ENCODE results near the gene TNNC1.

Gene TNNC1

DNA sequence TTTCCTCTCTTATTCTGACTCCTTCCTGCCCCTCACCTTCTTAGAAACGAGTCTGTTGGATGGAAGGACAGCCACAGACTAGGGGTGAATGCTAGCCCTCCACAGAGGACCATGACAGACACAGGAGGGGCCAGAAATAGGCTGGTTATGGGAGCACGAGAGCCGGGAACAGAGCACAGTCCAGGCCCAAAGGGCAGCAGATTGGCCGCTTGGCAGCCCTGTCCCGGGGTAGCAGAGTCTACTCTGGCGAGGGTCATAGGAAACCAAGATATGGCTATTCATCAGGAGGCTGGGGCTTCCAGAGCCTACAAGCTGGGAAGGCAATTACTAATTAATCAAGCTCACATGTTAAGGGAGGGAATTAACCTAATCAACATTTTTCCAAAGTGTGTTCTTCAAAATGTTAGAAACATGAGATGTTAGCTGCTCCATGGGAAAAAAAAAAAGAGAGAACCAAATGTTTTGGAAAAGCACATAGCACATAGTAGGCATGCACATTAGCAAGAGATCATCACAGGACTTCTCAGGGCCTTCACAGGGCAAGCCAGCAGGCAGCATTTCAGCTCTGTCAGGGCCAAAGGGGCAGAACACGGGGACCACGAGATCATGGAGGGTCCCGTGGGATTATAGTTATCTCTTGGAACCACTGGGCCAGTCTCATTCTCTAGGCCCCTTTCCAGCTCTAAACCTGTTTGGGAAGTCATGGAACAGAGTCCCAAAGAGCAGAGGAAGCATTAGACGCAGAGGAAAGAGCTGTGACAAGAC is 22.2 kb downstream of the TNNC1 start:
- Histone ChIP-seq H3K27ac (ENCODE audit: poor library complexity, severe bottlenecking) (no peak overlapping the region), H3K36me3 (ENCODE audit: low read depth) (no peaks in the 10 kb centered on the region), H3K4me1 (ENCODE audit: insufficient read depth, poor library complexity, severe bottlenecking) (no peaks in the 10 kb centered on the region), H3K4me3 (ENCODE audit: severe bottlenecking) (no peak overlapping the region), H3K9me3 (ENCODE audit: severe bottlenecking) (no peaks in the 10 kb centered on the region), H3K27me3 (ENCODE audit: insufficient read depth, poor library complexity, severe bottlenecking) (no peaks in the 10 kb centered on the region)
- no peak for ATAC-seq (ENCODE audit: low read depth)
- no peak for DNase-seq (ENCODE audit: low spot score)
- TF ChIP-seq, protein P1, sequence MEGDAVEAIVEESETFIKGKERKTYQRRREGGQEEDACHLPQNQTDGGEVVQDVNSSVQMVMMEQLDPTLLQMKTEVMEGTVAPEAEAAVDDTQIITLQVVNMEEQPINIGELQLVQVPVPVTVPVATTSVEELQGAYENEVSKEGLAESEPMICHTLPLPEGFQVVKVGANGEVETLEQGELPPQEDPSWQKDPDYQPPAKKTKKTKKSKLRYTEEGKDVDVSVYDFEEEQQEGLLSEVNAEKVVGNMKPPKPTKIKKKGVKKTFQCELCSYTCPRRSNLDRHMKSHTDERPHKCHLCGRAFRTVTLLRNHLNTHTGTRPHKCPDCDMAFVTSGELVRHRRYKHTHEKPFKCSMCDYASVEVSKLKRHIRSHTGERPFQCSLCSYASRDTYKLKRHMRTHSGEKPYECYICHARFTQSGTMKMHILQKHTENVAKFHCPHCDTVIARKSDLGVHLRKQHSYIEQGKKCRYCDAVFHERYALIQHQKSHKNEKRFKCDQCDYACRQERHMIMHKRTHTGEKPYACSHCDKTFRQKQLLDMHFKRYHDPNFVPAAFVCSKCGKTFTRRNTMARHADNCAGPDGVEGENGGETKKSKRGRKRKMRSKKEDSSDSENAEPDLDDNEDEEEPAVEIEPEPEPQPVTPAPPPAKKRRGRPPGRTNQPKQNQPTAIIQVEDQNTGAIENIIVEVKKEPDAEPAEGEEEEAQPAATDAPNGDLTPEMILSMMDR (IDR thresholded peaks at IDR 0.05; ENCODE audit: poor library complexity, severe bottlenecking): no peak

DNA sequence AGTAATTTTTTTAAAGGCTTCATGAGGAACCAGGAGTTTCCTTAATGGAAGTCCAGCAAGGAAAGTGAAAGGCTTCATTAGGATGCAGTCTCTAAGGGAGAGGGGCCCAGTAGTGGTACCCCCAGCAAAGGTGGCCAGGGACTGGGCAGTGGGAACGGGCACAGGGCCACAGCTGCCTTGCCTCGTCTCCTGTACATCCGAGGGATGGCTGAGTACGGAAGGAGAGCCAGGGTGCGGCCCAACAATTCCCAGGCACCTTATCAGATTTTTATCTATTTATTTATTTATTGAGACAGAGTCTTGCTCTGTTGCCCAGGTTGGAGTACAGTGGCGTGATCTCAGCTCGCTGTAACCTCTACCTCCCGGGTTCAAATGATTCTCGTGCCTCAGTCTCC is 23.4 kb downstream of the TNNC1 start:
- H3K4me1 ChIP-seq (ENCODE audit: insufficient read depth, poor library complexity, severe bottlenecking): no peaks in the 10 kb centered on the region

DNA sequence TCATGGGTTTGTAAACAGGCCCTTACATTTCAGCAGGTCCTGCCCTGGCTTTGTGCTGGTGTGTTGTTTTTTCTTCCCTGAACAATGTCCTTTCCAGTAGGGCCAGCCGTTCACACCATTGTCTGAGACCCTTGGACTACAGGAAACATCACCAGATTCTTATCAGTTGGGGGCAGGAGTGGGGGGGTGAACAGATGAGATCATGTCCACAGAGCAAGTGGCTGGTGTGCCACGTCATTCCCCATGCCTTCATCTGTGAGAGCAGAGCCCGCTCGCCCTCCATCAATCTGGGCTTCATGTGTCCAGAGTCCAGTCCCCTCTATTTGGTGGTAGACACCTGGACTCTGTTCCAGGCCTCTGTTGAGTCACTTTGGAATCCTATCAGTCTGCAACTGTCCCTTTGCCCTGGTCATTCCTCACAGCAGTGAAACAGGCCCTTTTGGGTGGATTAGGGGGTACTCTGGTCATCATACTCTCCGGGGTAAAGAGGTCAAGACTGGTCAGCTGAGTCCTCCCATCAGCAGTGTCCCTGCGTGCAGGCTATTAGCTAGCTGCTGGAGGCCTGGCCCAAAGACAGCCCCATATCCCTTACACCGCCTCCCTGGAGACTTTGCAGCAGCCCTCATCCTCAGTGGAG is 23.9 kb downstream of the TNNC1 start:
- no peaks in the 10 kb centered on the region for H3K36me3 ChIP-seq (ENCODE audit: low read depth)
- no peaks in the 10 kb centered on the region for H3K4me1 ChIP-seq (ENCODE audit: insufficient read depth, poor library complexity, severe bottlenecking)
- no peak overlapping the region for H3K4me3 ChIP-seq (ENCODE audit: severe bottlenecking)
- H3K27ac ChIP-seq (ENCODE audit: poor library complexity, severe bottlenecking): no peak overlapping the region
- no peaks in the 10 kb centered on the region for H3K9me3 ChIP-seq (ENCODE audit: severe bottlenecking)
- ATAC-seq (ENCODE audit: low read depth) (no peak), DNase-seq (ENCODE audit: low spot score) (no peak)
- TF ChIP-seq, protein P1 (IDR thresholded peaks at IDR 0.05; ENCODE audit: poor library complexity, severe bottlenecking): no peak
- no peaks in the 10 kb centered on the region for H3K27me3 ChIP-seq (ENCODE audit: insufficient read depth, poor library complexity, severe bottlenecking)

More for the DNA sequence above, 23.4 kb downstream of the TNNC1 start:
- Histone ChIP-seq H3K36me3 (ENCODE audit: low read depth) (no peaks in the 10 kb centered on the region), H3K27me3 (ENCODE audit: insufficient read depth, poor library complexity, severe bottlenecking) (no peaks in the 10 kb centered on the region), H3K9me3 (ENCODE audit: severe bottlenecking) (no peaks in the 10 kb centered on the region), H3K27ac (ENCODE audit: poor library complexity, severe bottlenecking) (no peak overlapping the region), H3K4me3 (ENCODE audit: severe bottlenecking) (no peak overlapping the region)
- ATAC-seq (ENCODE audit: low read depth) (no peak), DNase-seq (ENCODE audit: low spot score) (no peak)
- TF ChIP-seq, protein P1 (IDR thresholded peaks at IDR 0.05; ENCODE audit: poor library complexity, severe bottlenecking): no peak

DNA sequence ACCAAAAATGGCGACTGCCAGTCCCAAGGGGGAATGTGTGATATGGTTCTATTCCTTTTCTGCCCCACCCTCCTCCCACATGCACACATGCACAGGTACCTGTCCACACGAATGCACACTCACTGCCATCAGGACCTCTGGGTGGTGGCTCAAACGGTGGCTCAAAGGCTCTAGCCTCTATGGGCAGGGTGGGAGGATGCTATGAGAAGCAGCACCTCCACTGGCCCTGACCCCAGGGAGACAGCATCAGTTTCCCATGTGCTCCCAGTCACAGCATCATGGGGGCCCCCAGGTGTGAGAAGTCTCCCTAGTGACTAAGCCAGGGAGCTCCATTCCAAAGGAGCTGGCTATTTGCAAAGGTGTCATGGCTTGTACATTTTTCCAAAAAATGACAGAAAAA is 24.8 kb downstream of the TNNC1 start:
- ATAC-seq (ENCODE audit: low read depth) (no peak), DNase-seq (ENCODE audit: low spot score) (no peak)
- Histone ChIP-seq H3K27me3 (ENCODE audit: insufficient read depth, poor library complexity, severe bottlenecking) (no peaks in the 10 kb centered on the region), H3K36me3 (ENCODE audit: low read depth) (no peaks in the 10 kb centered on the region), H3K9me3 (ENCODE audit: severe bottlenecking) (no peaks in the 10 kb centered on the region), H3K4me3 (ENCODE audit: severe bottlenecking) (no peak overlapping the region), H3K4me1 (ENCODE audit: insufficient read depth, poor library complexity, severe bottlenecking) (no peaks in the 10 kb centered on the region), H3K27ac (ENCODE audit: poor library complexity, severe bottlenecking) (no peak overlapping the region)
- TF ChIP-seq, protein P1 (IDR thresholded peaks at IDR 0.05; ENCODE audit: poor library complexity, severe bottlenecking): no peak
